H1 (cell line): Measurements from ENCODE around the gene ACTG1. TPM values are rescaled to one million over a fixed set of nuclear protein-coding genes. Genes with fewer than 3 reads are reported as not detected.

ENCODE experiments used
- CTCF ChIA-PET: fragments of 300-600 bp; sonication (Branson Sonifier 250); formaldehyde crosslinking; loops from one replicate; lab custom pipeline; 2021; ENCODE audit not compliant: partially characterized antibody; lab: Charles Lee
- POLR2A ChIA-PET: fragments of 300-600 bp; sonication (Branson Sonifier 250); formaldehyde crosslinking; loops from one replicate; lab custom pipeline; 2021; ENCODE audit warnings: inconsistent platforms; ENCODE audit not compliant: partially characterized antibody; lab: Charles Lee
- DNase-seq, 2 experiments: peaks; one replicate each; pipeline versions ENCODE4 v3.0.0 to v3.0.0-alpha.2; 2010 to 2022; ENCODE audit warnings: low spot score in 2 of 2, low read depth in 1 of 2, mixed read lengths in 1 of 2
- FAIRE-seq: peaks from 2 replicates; lab custom pipeline; 2011; peaks lifted over from hg19 to GRCh38; lab: Jason Lieb, UNC
- H2AFZ ChIP-seq: 2 replicates; pipeline ENCODE4 v1.8.1; 2012; ENCODE audit warnings: low read length, inconsistent platforms
- H2AK5ac ChIP-seq: 2 replicates; pipeline ENCODE4 v1.6.1; 2013; ENCODE audit warnings: low read depth, low read length
- H2BK120ac ChIP-seq: replicated peaks from 2 replicates; pipeline ENCODE3; 2013; ENCODE audit warnings: low read depth, low read length, inconsistent platforms
- H2BK12ac ChIP-seq: 2 replicates; pipeline ENCODE4 v1.6.1; 2013; ENCODE audit warnings: low read depth, low read length
- H2BK15ac ChIP-seq: 2 replicates; pipeline ENCODE4 v1.6.1; 2013; ENCODE audit warnings: low read length
- H2BK20ac ChIP-seq: 2 replicates; pipeline ENCODE4 v1.6.1; 2013; ENCODE audit warnings: low read length
- H2BK5ac ChIP-seq: 2 replicates; pipeline ENCODE4 v1.6.1; 2013; ENCODE audit warnings: low read depth, low read length
- H3K14ac ChIP-seq: 2 replicates; pipeline ENCODE4 v1.6.1; 2013; ENCODE audit warnings: inconsistent platforms; ENCODE audit not compliant: insufficient read length
- H3K18ac ChIP-seq: 2 replicates; pipeline ENCODE4 v1.6.1; 2013; ENCODE audit warnings: low read length; ENCODE audit errors: extremely low read depth
- H3K23ac ChIP-seq: 2 replicates; pipeline ENCODE4 v1.6.1; 2013; ENCODE audit warnings: inconsistent platforms; ENCODE audit not compliant: insufficient read length
- H3K23me2 ChIP-seq: 2 replicates; pipeline ENCODE4 v1.6.1; 2013; ENCODE audit warnings: low read depth, low read length
- H3K27ac ChIP-seq: 2 replicates; pipeline ENCODE4 v1.6.1; 2011; ENCODE audit warnings: low read depth, low read length, inconsistent platforms
- H3K27me3 ChIP-seq, 4 experiments: replicated peaks in 1 of 4; 1 replicate in 1 of 4; 2 replicates in 3 of 4; pipeline versions ENCODE4 v1.6.1 to v1.8.1; 2011 to 2013; ENCODE audit warnings: low read length in 3 of 4, mild to moderate bottlenecking in 3 of 4, inconsistent platforms in 2 of 4, mixed read lengths in 2 of 4, moderate library complexity in 1 of 4; ENCODE audit not compliant: control insufficient read depth in 3 of 4, insufficient read depth in 3 of 4; ENCODE audit errors: extremely low read depth in 1 of 4
- H3K36me3 ChIP-seq, 4 experiments: 2 replicates each; pipeline versions ENCODE4 v1.6.1 to v1.8.1; 2011 to 2013; ENCODE audit warnings: mild to moderate bottlenecking in 4 of 4, low read length in 3 of 4, moderate library complexity in 2 of 4, control low read depth in 1 of 4, inconsistent platforms in 1 of 4; ENCODE audit not compliant: insufficient read depth in 4 of 4, control insufficient read depth in 2 of 4
- H3K4ac ChIP-seq: replicated peaks from 2 replicates; pipeline ENCODE3; 2013; ENCODE audit warnings: low read length, low read depth, mixed read lengths, inconsistent platforms; ENCODE audit not compliant: insufficient read length
- H3K4me1 ChIP-seq, 4 experiments: replicated peaks in 1 of 4; 1 replicate in 1 of 4; 2 replicates in 3 of 4; pipeline versions ENCODE4 v1.6.1 to v1.8.1; 2011 to 2013; ENCODE audit warnings: low read length in 3 of 4, inconsistent platforms in 2 of 4, mixed read lengths in 1 of 4; ENCODE audit not compliant: insufficient read depth in 4 of 4, control insufficient read depth in 3 of 4
- H3K4me2 ChIP-seq, 2 experiments: 2 replicates each; pipeline versions ENCODE4 v1.6.1 to v1.8.1; 2011 to 2013; ENCODE audit warnings: low read depth in 2 of 2, low read length in 2 of 2, control low read depth in 1 of 2, inconsistent platforms in 1 of 2, mild to moderate bottlenecking in 1 of 2; ENCODE audit not compliant: insufficient read depth in 1 of 2
- H3K4me3 ChIP-seq, 4 experiments: fragments of 200-600, 300-600 bp in 1 of 4; sonication (generic), shearing (Covaris generic), sonication (Bioruptor Twin) in 1 of 4; 2 replicates each; pipeline versions ENCODE4 v1.5.1 to v1.8.1; 2011 to 2016; ENCODE audit warnings: low read length in 4 of 4, low read depth in 3 of 4, control low read depth in 2 of 4, inconsistent platforms in 2 of 4, mild to moderate bottlenecking in 2 of 4, mixed read lengths in 1 of 4, moderate library complexity in 1 of 4; ENCODE audit not compliant: insufficient read depth in 2 of 4; ENCODE audit errors: extremely low read depth in 1 of 4
- H3K56ac ChIP-seq: replicated peaks from 2 replicates; pipeline ENCODE3; 2013; ENCODE audit warnings: low read depth, mild to moderate bottlenecking, mixed read lengths, low read length, inconsistent platforms; ENCODE audit not compliant: insufficient read length
- H3K79me1 ChIP-seq: 2 replicates; pipeline ENCODE4 v1.6.1; 2013; ENCODE audit warnings: low read depth, low read length, control low read depth
- H3K79me2 ChIP-seq, 2 experiments: 2 replicates each; pipeline versions ENCODE4 v1.6.1 to v1.8.1; 2012 to 2013; ENCODE audit warnings: low read length in 2 of 2, mild to moderate bottlenecking in 2 of 2, inconsistent platforms in 1 of 2; ENCODE audit not compliant: insufficient read depth in 2 of 2, control insufficient read depth in 1 of 2
- H3K9ac ChIP-seq, 4 experiments: replicated peaks in 1 of 4; 1 replicate in 1 of 4; 2 replicates in 3 of 4; pipeline versions ENCODE4 v1.6.1 to v1.8.1; 2011 to 2013; ENCODE audit warnings: low read depth in 3 of 4, low read length in 3 of 4, control low read depth in 2 of 4, mild to moderate bottlenecking in 2 of 4, moderate library complexity in 2 of 4, inconsistent platforms in 1 of 4; ENCODE audit errors: extremely low read depth in 1 of 4
- H3K9me3 ChIP-seq, 2 experiments: 2 replicates each; pipeline versions ENCODE4 v1.6.1 to v1.8.1; 2012 to 2013; ENCODE audit warnings: mild to moderate bottlenecking in 2 of 2, moderate library complexity in 2 of 2, control low read depth in 1 of 2, inconsistent platforms in 1 of 2, low read depth in 1 of 2, low read length in 1 of 2, mixed read lengths in 1 of 2; ENCODE audit not compliant: insufficient read depth in 2 of 2
- H4K20me1 ChIP-seq, 2 experiments: replicated peaks in 1 of 2; 2 replicates each; pipeline versions ENCODE3 to v1.8.1; 2011 to 2013; ENCODE audit warnings: inconsistent platforms in 2 of 2, low read length in 2 of 2, mild to moderate bottlenecking in 1 of 2; ENCODE audit not compliant: insufficient read depth in 2 of 2, control insufficient read depth in 1 of 2
- H4K5ac ChIP-seq: 2 replicates; pipeline ENCODE4 v1.6.1; 2013; ENCODE audit warnings: low read length, low read depth, mixed read lengths, inconsistent platforms; ENCODE audit not compliant: insufficient read length
- H4K8ac ChIP-seq: 2 replicates; pipeline ENCODE4 v1.8.0; 2013; ENCODE audit warnings: mild to moderate bottlenecking, moderate library complexity, low read length, inconsistent platforms; ENCODE audit not compliant: insufficient read depth; ENCODE audit errors: extremely low read depth
- H4K91ac ChIP-seq: replicated peaks from 2 replicates; pipeline ENCODE3; 2013; ENCODE audit warnings: low read length, mixed read lengths, inconsistent platforms; ENCODE audit not compliant: insufficient read length
- CBX8 ChIP-seq: fragments of 300-800, 300-1000 bp; sonication (generic); IDR thresholded peaks from 2 replicates; pipeline ENCODE4 v1.7.1; 2016; ENCODE audit warnings: low read depth, low read length, borderline replicate concordance
- JUND ChIP-seq: IDR thresholded peaks from 2 replicates; pipeline ENCODE4 v1.6.1; 2011; ENCODE audit warnings: mild to moderate bottlenecking, improper control_type of control experiment, low read length
- POU5F1 ChIP-seq: IDR thresholded peaks from 2 replicates; pipeline ENCODE4 v1.6.1; 2011; ENCODE audit warnings: low read depth, mild to moderate bottlenecking, low read length, moderate library complexity
- SUZ12 ChIP-seq: fragments of 200-600 bp; sonication (generic); IDR thresholded peaks from 2 replicates; pipeline ENCODE4 v1.6.1; 2012; ENCODE audit warnings: mild to moderate bottlenecking, inconsistent platforms, low read length, moderate library complexity, mixed read lengths
- TAF1 ChIP-seq: IDR thresholded peaks from 2 replicates; pipeline ENCODE4 v1.6.1; 2011; ENCODE audit warnings: mild to moderate bottlenecking, low read depth, low read length
- ZNF274 ChIP-seq: IDR thresholded peaks from 2 replicates; pipeline ENCODE4 v1.7.0; 2012; ENCODE audit warnings: low read length, borderline replicate concordance; ENCODE audit errors: extremely low read depth
- WGBS, 2 experiments: shearing (Covaris generic) in 1 of 2; methylation state at CpG; one replicate each; pipeline versions ENCODE4 v1.1.6 to v1.1.7; 2013 to 2015; ENCODE audit warnings: low lambda C conversion rate in 2 of 2, mixed read lengths in 2 of 2, inconsistent platforms in 1 of 2, low coverage in 1 of 2, missing lambda C conversion rate in 1 of 2; ENCODE audit not compliant: insufficient replicate concordance in 2 of 2, insufficient coverage in 1 of 2, insufficient read length in 1 of 2; ENCODE audit errors: extremely low coverage in 1 of 2, missing lambda C conversion rate in 1 of 2; 5-methylcytosine and 5-hydroxymethylcytosine counted together
- polyA plus RNA-seq, 7 experiments: library from polyadenylated mRNA; depleted of rRNA in 3 of 7; stranded (reverse) in 5 of 7; unstranded in 2 of 7; fragments of >200 nt in 5 of 7; fragments of 200-250 nt in 2 of 7; gene quantifications; 1 replicate in 5 of 7; 2 replicates in 1 of 7; 4 replicates in 1 of 7; pipeline versions ENCODE4 v1.2.1 to v1.2.3, GENCODE V29; 2011 to 2013; ENCODE audit warnings: missing spikeins in 2 of 7, mixed read lengths in 2 of 7
- total RNA-seq: library from RNA; stranded (reverse); fragmentation: NEBNext Ultra II Directional; extraction: Animal tissue kit (Norgen Biotek cat#: 25700); gene quantifications from 2 replicates; pipeline ENCODE4 v1.2.1, GENCODE V29; 2021

ACTG1 gene
- total and polyA plus RNA-seq, 2 of the 8 experiments (the other 6 are each of a cell fraction or from before 2014, with no cell fraction given), result 3,535 to 5,010 TPM

DNA sequence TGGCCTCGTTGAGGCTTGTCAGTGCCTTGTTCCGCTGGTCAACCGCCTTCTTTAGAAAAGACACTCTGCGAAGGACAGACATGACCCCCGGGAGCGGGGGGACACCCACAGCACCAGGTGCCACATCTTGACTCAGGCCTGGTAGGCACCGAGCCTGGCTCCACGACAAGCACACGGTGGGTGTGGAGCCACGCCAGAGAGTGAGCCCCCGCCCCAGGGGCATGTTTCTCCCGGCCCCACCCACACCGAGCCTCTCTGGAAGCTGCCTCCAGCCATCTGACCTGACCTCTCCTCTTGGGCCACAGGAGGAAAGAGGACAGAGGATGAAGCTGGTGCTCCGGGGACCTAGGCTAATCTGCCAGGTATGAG is 35.0 kb upstream of the ACTG1 start:
- H2BK5ac ChIP-seq, result no peak overlapping the region
- H3K4ac ChIP-seq, result no peak overlapping the region
- no peak overlapping the region for H3K27ac ChIP-seq
- no peak overlapping the region for H4K8ac ChIP-seq
- peaks cover 0 to 31% of the 10 kb centered on the region in 2 experiments for H4K20me1 ChIP-seq
- no peak overlapping the region for H2AFZ ChIP-seq
- POLR2A ChIA-PET, result interaction anchor here (1.0 to 1.2 kb wide), 3 partner anchors 8 to 19 kb away, joined by 3 read pairs; partner anchors contain the start of gene FSCN2
- DNase-seq (no peak), FAIRE-seq (no peak)
- H2BK20ac ChIP-seq, result no peak overlapping the region
- CTCF ChIA-PET, result interaction anchor here (0.5 to 1.2 kb wide), 2 partner anchors 25 to 255 kb away, joined by 3 to 5 read pairs; no protein-coding TSS in a partner anchor
- H3K23me2 ChIP-seq, result peaks cover 4% of the 10 kb centered on the region; the same call in 1 of the 2 replicates
- H3K14ac ChIP-seq, result no peak overlapping the region
- H3K79me2 ChIP-seq, result peaks cover 0 to 10% of the 10 kb centered on the region in 2 experiments; a peak in 1 of 4 replicates
- H3K56ac ChIP-seq, result no peak overlapping the region
- H4K5ac ChIP-seq, result no peak overlapping the region
- no peaks in the 10 kb centered on the region for H3K9me3 ChIP-seq
- no peak overlapping the region for H2AK5ac ChIP-seq
- peaks cover 4% of the 10 kb centered on the region; the same call in 1 of the 2 replicates for H3K79me1 ChIP-seq
- 82% methylated on average over 14 of the region's 14 CpGs; no CpG with 5 or more reads in 1 of the 2 experiments for WGBS, 2 experiments
- H2BK15ac ChIP-seq, result no peak overlapping the region
- no peak overlapping the region for H3K4me2 ChIP-seq
- TF ChIP-seq JUND (no peak), TAF1 (no peak), ZNF274 (no peak), SUZ12 (no peak), POU5F1 (no peak), CBX8 (no peak)
- no peak overlapping the region for H3K4me3 ChIP-seq
- H3K18ac ChIP-seq, result no peak overlapping the region
- no peak overlapping the region for H2BK12ac ChIP-seq
- H2BK120ac ChIP-seq, result no peak overlapping the region
- peaks cover 2 to 29% (median 27%) of the 10 kb centered on the region in 4 experiments; a peak in 7 of 8 replicates for H3K36me3 ChIP-seq
- H4K91ac ChIP-seq, result no peak overlapping the region
- no peak overlapping the region for H3K9ac ChIP-seq
- peaks cover 0 to 7% (median 0%) of the 10 kb centered on the region in 4 experiments; a peak in 3 of 7 replicates for H3K4me1 ChIP-seq
- H3K27me3 ChIP-seq, result no peaks in the 10 kb centered on the region
- no peak overlapping the region for H3K23ac ChIP-seq
